ENCODE measurements around the gene SOWAHA. TPM values are rescaled to one million over a fixed set of nuclear protein-coding genes. Genes with fewer than 3 reads are reported as not detected.
"Not testable (repeated sequence)": the region's sequence is repeated elsewhere in the genome, so short reads cannot be mapped to it uniquely, and the experiment has no call there.

SOWAHA gene
- total and polyA plus RNA-seq, 2 of the 4 experiments (the other 2 are of a cell fraction), result 0.03 TPM; not detected in 1

DNA sequence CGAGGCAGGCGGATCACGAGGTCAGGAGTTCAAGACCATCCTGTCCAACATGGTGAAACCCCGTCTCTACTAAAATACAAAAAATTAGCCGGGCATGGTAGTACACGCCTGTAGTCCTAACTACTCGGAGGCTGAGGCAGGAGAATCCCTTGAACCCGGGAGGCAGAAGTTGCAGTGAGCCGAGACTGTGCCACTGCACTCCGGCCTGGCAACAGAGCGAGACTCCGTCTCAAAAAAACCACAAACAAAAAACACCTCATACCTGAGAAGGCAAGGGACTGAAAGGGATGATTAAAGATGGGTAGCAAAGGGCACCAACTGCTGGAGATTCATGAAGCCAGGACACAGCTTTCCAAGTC is 6.3 kb upstream of the SOWAHA start:
- ATAC-seq (ENCODE audit: low read depth); POLR2A ChIA-PET (ENCODE audit: unreplicated experiment); in situ Hi-C loops (cut with MboI; ENCODE audit: low sequenced_read_pairs): not testable (repeated sequence)

More for the DNA sequence above, 6.3 kb upstream of the SOWAHA start:
- H2BK5ac ChIP-seq (ENCODE audit: low read depth, low read length, poor library complexity, severe bottlenecking); H3K23ac ChIP-seq (ENCODE audit: low read depth, low read length); H4K20me1 ChIP-seq (ENCODE audit: insufficient read depth, low read length); DNase-seq; H2BK120ac ChIP-seq (ENCODE audit: low read depth, low read length); H3K36me3 ChIP-seq (ENCODE audit: control insufficient read depth, insufficient read depth, low read length); H3K9me3 ChIP-seq (ENCODE audit: control insufficient read depth, insufficient read depth, low read length); H3K14ac ChIP-seq (replicated peaks; ENCODE audit: low read depth, low read length); H3K9ac ChIP-seq (ENCODE audit: low read depth, low read length); H3K4me2 ChIP-seq (ENCODE audit: low read depth, low read length); H2AK9ac ChIP-seq (replicated peaks; ENCODE audit: low read depth, low read length, poor library complexity); H3K56ac ChIP-seq (ENCODE audit: extremely low read depth, insufficient read depth, low read length); H3K79me1 ChIP-seq (ENCODE audit: low read depth in 1 of 2, low read length in 2 of 2); H2BK15ac ChIP-seq (ENCODE audit: low read depth, low read length); H3K18ac ChIP-seq (ENCODE audit: low read depth, low read length); H3K27ac ChIP-seq (ENCODE audit: insufficient read depth, low read length); H4K8ac ChIP-seq (ENCODE audit: low read depth in 2 of 2, low read length in 2 of 2); H4K91ac ChIP-seq (ENCODE audit: insufficient read depth, low read depth, low read length); H3K4me1 ChIP-seq (ENCODE audit: control insufficient read depth, insufficient read depth, low read length); BruUV-seq (replicated peaks); intact Hi-C loops (cut with micrococcal nuclease); H2BK20ac ChIP-seq (ENCODE audit: low read depth, low read length); dilution Hi-C loops (cut with HindIII; ENCODE audit: low sequenced_read_pairs, unreplicated experiment); H3K9me1 ChIP-seq (ENCODE audit: insufficient read depth, low read length); H3K4ac ChIP-seq (ENCODE audit: low read depth, low read length); H2AK5ac ChIP-seq (ENCODE audit: low read depth, low read length); H3K4me3 ChIP-seq (ENCODE audit: insufficient read depth, low read depth, low read length); H4K5ac ChIP-seq (ENCODE audit: low read depth, low read length); H2AFZ ChIP-seq (replicated peaks; ENCODE audit: low read length, poor library complexity): not testable (repeated sequence)
- 95% methylated on average over 4 of the region's 12 CpGs; no CpG with 5 or more reads in 1 of the 2 experiments for WGBS, 2 experiments (ENCODE audit: extremely low coverage in 2 of 2, insufficient read length in 1 of 2)
- CTCF ChIA-PET, result interaction anchor here (1.1 to 1.6 kb wide), 4 partner anchors 8 to 22 kb away, joined by 3 to 8 read pairs (median 4); no protein-coding TSS in a partner anchor
- peaks cover 28% of the 10 kb centered on the region for H3K27me3 ChIP-seq (ENCODE audit: control insufficient read depth, insufficient read depth, low read length)
